Measurements from ENCODE around the gene C14orf132.

C14orf132 gene

DNA sequence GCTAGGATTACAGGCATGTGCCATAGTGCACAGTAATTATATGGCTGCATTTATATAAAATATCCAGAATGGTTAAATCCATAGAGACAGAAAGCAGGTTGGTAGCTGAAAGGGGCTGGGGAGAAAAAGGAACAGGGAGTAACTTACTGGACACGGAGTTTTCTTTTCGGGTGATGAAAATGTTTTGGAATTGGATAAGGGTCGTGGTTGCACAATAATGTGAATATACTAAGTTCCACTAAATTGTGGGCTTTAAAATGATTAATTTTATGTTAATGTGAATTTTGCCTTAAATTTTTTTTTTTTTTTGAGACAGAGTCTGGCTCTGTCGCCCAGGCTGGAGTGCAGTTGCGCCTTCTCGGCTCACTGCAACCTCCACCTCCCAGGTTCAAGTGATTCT is 95.3 kb downstream of the C14orf132 start:
- ChIA-PET POLR2A (no interaction called here), CTCF (interaction anchor here (1.0 to 1.9 kb wide), 2 partner anchors 7 to 16 kb away, joined by 3 to 5 read pairs; no protein-coding TSS in a partner anchor)
- DNase-seq (ENCODE audit: low read depth, low spot score): no peak
- TF ChIP-seq, protein P1, sequence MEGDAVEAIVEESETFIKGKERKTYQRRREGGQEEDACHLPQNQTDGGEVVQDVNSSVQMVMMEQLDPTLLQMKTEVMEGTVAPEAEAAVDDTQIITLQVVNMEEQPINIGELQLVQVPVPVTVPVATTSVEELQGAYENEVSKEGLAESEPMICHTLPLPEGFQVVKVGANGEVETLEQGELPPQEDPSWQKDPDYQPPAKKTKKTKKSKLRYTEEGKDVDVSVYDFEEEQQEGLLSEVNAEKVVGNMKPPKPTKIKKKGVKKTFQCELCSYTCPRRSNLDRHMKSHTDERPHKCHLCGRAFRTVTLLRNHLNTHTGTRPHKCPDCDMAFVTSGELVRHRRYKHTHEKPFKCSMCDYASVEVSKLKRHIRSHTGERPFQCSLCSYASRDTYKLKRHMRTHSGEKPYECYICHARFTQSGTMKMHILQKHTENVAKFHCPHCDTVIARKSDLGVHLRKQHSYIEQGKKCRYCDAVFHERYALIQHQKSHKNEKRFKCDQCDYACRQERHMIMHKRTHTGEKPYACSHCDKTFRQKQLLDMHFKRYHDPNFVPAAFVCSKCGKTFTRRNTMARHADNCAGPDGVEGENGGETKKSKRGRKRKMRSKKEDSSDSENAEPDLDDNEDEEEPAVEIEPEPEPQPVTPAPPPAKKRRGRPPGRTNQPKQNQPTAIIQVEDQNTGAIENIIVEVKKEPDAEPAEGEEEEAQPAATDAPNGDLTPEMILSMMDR (IDR thresholded peaks at IDR 0.05; ENCODE audit: insufficient read depth, low read length, missing control alignments): no peak
- no peak overlapping the region for H3K4me3 ChIP-seq (ENCODE audit: low read depth, low read length)

DNA sequence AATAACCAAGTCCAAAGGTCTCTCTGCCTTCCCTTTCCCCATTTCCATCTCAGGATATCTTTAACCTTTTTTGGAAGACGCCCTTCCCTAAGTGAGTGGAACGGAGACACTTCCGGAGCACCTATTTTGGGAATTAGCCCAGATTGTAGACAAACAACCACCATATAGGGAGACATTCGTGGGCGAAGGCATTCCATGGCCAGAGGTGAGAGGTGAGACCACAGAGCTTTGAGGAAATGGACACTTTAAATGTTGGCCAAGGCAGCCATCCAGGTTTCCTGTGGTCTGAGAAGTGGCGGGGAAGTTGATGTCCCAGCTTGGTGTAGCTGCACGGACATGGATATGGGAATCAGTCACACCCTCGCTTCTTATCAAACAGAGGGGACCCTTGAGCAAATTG is 96.1 kb downstream of the C14orf132 start:
- TF ChIP-seq, protein P1 (IDR thresholded peaks at IDR 0.05; ENCODE audit: insufficient read depth, low read length, missing control alignments): no peak
- ChIA-PET CTCF (interaction anchor here (1.0 to 1.9 kb wide), 2 partner anchors 8 to 17 kb away, joined by 3 to 5 read pairs; no protein-coding TSS in a partner anchor), POLR2A (no interaction called here)
- no peak for DNase-seq (ENCODE audit: low read depth, low spot score)
- no peak overlapping the region for H3K4me3 ChIP-seq (ENCODE audit: low read depth, low read length)

DNA sequence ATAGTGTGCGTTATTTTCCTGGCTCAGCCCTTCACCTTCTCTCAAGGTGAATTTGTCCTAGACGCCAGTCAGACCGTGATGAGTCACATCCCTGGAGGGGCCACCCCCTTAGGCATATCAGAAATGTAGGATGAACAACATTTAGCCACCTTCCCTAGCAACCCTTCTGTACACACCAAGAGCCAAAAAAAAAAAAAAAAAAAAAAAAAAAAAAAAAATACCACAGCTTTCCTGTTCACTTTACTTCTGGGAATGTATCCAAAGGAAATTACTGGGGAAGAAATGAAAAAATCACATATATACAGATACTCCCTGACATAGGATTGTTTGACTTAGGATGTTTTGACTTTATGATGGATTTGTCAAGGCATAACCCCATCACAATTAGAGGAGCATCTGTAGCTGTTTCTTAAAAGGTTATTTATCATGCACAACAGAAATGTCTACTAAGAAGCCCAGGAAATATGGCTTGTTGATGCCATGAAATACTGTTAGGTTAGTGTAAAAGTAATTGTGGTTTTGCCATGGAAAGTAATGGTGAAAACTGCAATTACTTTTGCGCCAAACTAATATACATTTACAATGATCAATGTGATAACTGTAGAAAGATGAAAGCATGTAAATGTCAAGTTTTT is 97.3 kb downstream of the C14orf132 start:
- CTCF ChIA-PET: interaction anchor here (0.7 to 4.5 kb wide), 3 partner anchors 9 to 138 kb away, joined by 3 to 14 read pairs (median 3); no protein-coding TSS in a partner anchor
- DNase-seq (ENCODE audit: low read depth, low spot score): peak; percentile 41
- POLR2A ChIA-PET: no interaction called here
- TF ChIP-seq, protein P1 (IDR thresholded peaks at IDR 0.05; ENCODE audit: insufficient read depth, low read length, missing control alignments): no peak
- H3K4me3 ChIP-seq (ENCODE audit: low read depth, low read length): no peak overlapping the region

DNA sequence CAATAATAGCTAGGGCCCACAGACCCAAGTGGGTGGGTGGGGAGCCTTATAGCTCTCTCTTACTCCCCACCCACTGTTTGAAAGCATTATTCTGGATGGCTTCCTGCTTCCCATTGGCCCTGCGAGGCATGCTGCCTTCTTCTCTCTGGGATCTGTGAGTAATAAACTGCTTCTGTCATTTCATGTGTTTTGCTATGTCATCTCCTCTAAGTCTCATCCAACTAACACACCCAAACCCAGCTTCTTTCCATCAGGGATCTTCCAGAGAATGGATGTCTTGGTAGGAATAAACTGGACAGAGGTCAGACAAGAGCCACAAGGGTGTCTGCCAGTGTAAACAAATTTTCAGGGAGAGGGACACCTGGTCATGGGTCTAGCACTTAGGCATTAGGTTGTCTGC is 99.1 kb downstream of the C14orf132 start:
- TF ChIP-seq, protein P1 (IDR thresholded peaks at IDR 0.05; ENCODE audit: insufficient read depth, low read length, missing control alignments): no peak
- ChIA-PET CTCF (interaction anchor here (1.1 to 4.5 kb wide), 4 partner anchors 11 to 138 kb away, joined by 3 to 14 read pairs (median 6); no protein-coding TSS in a partner anchor), POLR2A (no interaction called here)
- no peak for DNase-seq (ENCODE audit: low read depth, low spot score)
- H3K4me3 ChIP-seq (ENCODE audit: low read depth, low read length): no peak overlapping the region

DNA sequence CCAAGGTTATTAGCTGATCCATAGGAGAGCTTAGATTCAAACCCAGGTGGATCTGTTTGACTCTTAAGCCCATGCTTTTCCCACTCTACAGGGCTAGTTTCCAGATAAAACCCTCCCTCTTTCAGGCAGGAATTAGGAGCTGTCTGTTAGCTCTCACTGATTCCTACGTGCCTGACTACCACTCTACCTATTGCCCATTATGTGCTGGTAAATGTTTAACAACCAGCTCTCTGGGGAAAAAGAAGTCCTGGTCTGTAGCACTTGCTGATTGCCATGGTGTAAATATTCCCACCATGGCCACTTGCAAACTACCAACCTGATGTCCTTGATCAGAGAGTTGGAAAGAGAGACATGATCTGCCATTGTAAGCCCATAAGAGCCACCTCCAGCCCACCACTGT is 100.0 kb downstream of the C14orf132 start:
- CTCF ChIA-PET: interaction anchor here (1.5 to 4.5 kb wide), 4 partner anchors 12 to 137 kb away, joined by 4 to 14 read pairs (median 6); no protein-coding TSS in a partner anchor
- TF ChIP-seq, protein P1 (IDR thresholded peaks at IDR 0.05; ENCODE audit: insufficient read depth, low read length, missing control alignments): no peak
- POLR2A ChIA-PET: no interaction called here

DNA sequence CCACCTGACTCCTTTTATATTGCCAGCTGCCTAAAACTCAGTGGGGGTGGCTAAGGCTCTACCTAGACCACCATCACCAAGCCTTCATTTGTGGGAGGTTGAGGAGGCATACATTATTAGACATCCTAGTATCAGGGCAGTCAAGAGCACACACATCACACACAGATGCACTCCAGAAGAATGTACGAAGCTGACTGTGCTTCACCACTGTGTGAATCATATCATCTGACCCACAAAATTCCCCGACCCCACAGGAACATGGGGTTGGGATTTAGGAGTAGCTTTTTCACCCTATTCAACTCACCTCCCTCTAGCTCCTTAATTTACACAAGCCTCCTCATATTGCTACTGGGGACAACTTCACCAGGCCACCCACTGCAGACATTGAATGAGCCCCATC is 100.7 kb downstream of the C14orf132 start:
- ChIA-PET POLR2A (interaction anchor here (1.0 kb wide), 1 partner anchor 113 kb away, joined by 3 read pairs; no protein-coding TSS in a partner anchor), CTCF (interaction anchor here (1.0 to 4.5 kb wide), 4 partner anchors 13 to 39 kb away, joined by 3 to 14 read pairs (median 6); no protein-coding TSS in a partner anchor)
- TF ChIP-seq, protein P1 (IDR thresholded peaks at IDR 0.05; ENCODE audit: insufficient read depth, low read length, missing control alignments): no peak
- H3K4me3 ChIP-seq (ENCODE audit: low read depth, low read length): no peak overlapping the region
- DNase-seq (ENCODE audit: low read depth, low spot score): no peak

More for the DNA sequence above, 100.0 kb downstream of the C14orf132 start:
- DNase-seq (ENCODE audit: low read depth, low spot score): no peak
- H3K4me3 ChIP-seq (ENCODE audit: low read depth, low read length): no peak overlapping the region
